ENCODE results near the gene GALNT7.
A peak's percentile ranks its signal among the peaks of the same experiment; 100 is the strongest.

DNA sequence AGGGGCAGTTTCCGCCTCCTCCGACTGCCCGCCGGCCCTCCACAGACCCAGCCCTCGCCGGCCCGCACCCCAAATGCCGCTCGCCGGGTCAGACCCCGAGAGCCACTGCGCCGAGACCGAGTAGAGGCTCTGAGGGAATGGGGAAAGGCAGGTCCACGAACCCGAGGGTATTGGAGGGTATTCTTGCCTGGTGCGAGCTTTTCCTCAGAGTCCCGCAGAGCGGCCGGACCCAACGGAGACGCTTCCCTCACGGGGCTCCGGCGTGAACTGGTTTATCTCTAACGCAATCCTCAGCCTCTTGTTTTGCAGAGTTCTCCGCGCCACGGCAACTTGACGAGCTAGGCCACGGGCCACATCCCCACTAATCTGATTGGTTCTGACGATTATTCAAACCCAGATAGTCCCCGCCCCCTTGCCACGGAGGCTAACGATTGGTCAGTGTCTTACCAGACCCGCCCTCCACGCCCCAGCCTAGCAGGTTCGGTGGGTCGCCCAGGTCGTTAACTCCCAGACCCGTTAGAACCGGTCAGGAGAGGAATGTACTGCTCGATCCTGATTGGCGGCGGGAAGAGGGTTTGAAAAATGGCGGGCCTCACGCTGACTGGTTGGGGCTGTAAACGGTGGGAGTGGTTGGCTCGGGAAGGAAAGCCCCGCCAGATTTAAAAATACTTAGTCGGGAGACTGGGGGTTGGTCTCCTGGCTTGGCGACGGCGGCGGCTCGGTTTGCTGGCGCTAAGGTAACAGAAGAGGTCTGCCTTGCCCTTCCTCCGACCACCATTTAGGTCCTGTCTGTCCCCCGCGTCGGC is 165.7 kb downstream of the GALNT7 start, which contains the start of gene HMGB2:
- TF ChIP-seq, protein P1, sequence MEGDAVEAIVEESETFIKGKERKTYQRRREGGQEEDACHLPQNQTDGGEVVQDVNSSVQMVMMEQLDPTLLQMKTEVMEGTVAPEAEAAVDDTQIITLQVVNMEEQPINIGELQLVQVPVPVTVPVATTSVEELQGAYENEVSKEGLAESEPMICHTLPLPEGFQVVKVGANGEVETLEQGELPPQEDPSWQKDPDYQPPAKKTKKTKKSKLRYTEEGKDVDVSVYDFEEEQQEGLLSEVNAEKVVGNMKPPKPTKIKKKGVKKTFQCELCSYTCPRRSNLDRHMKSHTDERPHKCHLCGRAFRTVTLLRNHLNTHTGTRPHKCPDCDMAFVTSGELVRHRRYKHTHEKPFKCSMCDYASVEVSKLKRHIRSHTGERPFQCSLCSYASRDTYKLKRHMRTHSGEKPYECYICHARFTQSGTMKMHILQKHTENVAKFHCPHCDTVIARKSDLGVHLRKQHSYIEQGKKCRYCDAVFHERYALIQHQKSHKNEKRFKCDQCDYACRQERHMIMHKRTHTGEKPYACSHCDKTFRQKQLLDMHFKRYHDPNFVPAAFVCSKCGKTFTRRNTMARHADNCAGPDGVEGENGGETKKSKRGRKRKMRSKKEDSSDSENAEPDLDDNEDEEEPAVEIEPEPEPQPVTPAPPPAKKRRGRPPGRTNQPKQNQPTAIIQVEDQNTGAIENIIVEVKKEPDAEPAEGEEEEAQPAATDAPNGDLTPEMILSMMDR (IDR thresholded peaks at IDR 0.05): peak in 1 of 6 experiments; percentile 6
- TF ChIP-seq POLR2A (IDR thresholded peaks at IDR 0.05): peak; percentile 71 to 98
